22Rv1 (cell line): ENCODE results near the gene SPINK5.

ENCODE experiments used
- CTCF ChIP-seq: fragments of 450-650 bp; IDR thresholded peaks from 2 replicates; pipeline ENCODE4 v1.5.1; 2017; ENCODE audit warnings: mild to moderate bottlenecking
- ZFX ChIP-seq: fragments of 450-650 bp; IDR thresholded peaks from 2 replicates; pipeline ENCODE4 v1.6.1; 2017; ENCODE audit warnings: antibody characterized with exemption, borderline replicate concordance

- TF ChIP-seq CTCF (no peak), ZFX (no peak)
Observed at GRCh38 chr5:148141645-148142044, 77.9 kb downstream of the SPINK5 start.
